Measurements from ENCODE around the gene FGF18. TPM values are rescaled to one million over a fixed set of nuclear protein-coding genes. Genes with fewer than 3 reads are reported as not detected.

Gene FGF18
- total RNA-seq, 4 donors from 2014 or later = 0.66 to 0.91 (median 0.86) TPM; not detected in 1

DNA sequence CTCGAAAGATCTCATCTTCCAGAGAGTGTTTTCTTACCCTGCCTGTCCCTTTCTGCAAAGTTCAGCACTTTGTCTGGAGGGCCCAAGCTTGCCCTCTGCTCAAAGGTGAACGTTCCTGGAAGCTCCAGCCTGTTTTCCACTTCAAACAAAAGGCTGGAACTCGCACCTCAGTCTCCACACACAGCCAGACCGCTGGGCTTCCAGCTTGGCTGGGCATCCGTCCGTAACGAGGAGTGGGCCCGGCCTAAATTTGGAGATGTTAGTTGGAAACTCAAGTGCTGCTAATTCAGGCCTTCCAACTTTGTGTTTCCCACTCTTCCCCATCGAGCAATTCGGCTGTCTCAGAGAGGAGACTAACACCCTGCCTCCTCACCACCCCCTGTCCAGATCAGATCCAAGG is 35.1 kb downstream of the FGF18 start:
- Histone ChIP-seq H3K4me3 (no peak overlapping the region), H3K36me3 (peaks cover 0 to 3% (median 0%) of the 10 kb centered on the region in 4 donors), H3K27me3 (peaks cover 0 to 25% (median 0%) of the 10 kb centered on the region in 4 donors), H3K9me3 (no peaks in the 10 kb centered on the region), H3K4me1 (peaks cover 0 to 21% (median 18%) of the 10 kb centered on the region in 4 donors), H3K27ac (replicated peaks in 1 of 4) (no peak overlapping the region)
- WGBS = 91% methylated on average over 10 of the region's 10 CpGs
- no peak for DNase-seq (ENCODE audit: extremely low spot score)
- intact Hi-C loops (cut with DNase I) = no loop called here
- TF ChIP-seq POLR2A (IDR thresholded peaks at IDR 0.05; ENCODE audit: low read depth) = no peak
- TF ChIP-seq EP300 (IDR thresholded peaks at IDR 0.05) = no peak
- TF ChIP-seq, protein P1, sequence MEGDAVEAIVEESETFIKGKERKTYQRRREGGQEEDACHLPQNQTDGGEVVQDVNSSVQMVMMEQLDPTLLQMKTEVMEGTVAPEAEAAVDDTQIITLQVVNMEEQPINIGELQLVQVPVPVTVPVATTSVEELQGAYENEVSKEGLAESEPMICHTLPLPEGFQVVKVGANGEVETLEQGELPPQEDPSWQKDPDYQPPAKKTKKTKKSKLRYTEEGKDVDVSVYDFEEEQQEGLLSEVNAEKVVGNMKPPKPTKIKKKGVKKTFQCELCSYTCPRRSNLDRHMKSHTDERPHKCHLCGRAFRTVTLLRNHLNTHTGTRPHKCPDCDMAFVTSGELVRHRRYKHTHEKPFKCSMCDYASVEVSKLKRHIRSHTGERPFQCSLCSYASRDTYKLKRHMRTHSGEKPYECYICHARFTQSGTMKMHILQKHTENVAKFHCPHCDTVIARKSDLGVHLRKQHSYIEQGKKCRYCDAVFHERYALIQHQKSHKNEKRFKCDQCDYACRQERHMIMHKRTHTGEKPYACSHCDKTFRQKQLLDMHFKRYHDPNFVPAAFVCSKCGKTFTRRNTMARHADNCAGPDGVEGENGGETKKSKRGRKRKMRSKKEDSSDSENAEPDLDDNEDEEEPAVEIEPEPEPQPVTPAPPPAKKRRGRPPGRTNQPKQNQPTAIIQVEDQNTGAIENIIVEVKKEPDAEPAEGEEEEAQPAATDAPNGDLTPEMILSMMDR (IDR thresholded peaks at IDR 0.05) = no peak
- no peak for TF ChIP-seq POLR2AphosphoS5 (IDR thresholded peaks at IDR 0.05)

DNA sequence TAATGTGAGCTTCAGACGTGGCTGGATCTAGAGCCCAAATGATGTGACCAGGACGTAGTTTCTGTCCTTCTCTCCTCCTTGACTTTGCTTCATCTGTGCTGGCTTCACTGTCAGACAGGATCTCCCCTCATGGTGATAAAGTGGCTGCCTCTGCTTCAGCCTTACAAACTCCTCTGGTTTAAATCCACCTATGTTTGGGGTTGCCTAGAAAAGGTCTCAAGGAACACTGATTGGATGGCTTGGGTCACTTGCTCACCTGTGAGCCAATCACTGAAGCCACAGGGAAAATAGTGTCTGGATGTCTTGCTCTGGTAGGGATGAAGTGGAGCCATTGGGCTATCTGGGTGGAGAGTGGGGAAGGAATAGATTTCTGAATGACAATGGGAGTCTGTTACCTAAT is 36.1 kb downstream of the FGF18 start:
- H3K27me3 ChIP-seq = peaks cover 0 to 23% (median 0%) of the 10 kb centered on the region in 4 donors
- H3K36me3 ChIP-seq = peaks cover 0 to 3% (median 0%) of the 10 kb centered on the region in 4 donors
- H3K9me3 ChIP-seq = no peaks in the 10 kb centered on the region
- H3K27ac ChIP-seq (replicated peaks in 1 of 4) = no peak overlapping the region
- H3K4me3 ChIP-seq = no peak overlapping the region
- intact Hi-C loops (cut with DNase I) = no loop called here
- DNase-seq (ENCODE audit: extremely low spot score) = no peak
- 91% methylated on average over 2 of the region's 2 CpGs for WGBS
- no peak for TF ChIP-seq EP300 (IDR thresholded peaks at IDR 0.05)
- no peak for TF ChIP-seq POLR2A (IDR thresholded peaks at IDR 0.05; ENCODE audit: low read depth)
- no peak for TF ChIP-seq POLR2AphosphoS5 (IDR thresholded peaks at IDR 0.05)
- TF ChIP-seq, protein P1 (IDR thresholded peaks at IDR 0.05) = no peak
- H3K4me1 ChIP-seq = peaks cover 0 to 11% (median 11%) of the 10 kb centered on the region in 4 donors

DNA sequence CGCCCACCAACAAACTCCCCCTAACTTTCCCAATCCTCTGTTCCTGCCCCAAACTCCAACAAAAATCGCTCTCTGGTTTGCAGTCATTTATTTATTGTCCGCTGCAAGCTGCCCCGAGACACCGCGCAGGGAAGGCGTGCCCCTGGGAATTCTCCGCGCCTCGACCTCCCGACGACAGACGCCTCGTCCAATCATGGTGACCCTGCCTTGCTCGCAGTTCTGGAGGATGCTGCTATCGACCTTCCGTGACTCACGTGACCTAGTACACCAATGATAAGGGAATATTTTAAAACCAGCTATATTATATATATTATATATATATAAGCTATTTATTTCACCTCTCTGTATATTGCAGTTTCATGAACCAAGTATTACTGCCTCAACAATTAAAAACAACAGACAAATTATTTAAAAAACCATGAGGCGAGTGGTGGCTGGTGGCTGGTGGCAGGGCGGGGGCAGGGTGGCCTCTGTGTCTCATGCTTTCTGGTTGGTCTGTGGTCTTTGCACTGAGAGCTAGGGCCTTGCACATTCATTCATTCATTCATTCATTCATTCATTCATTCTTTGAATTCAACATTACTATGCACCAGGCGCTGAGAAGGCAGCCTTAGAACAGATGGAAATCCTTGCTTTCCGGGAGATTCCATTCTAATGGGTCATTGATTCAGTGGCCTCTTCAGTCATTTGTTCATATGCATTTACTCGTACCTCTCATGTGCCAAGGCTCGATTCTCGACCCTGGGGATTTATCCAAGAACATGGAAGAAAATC is 37.9 kb downstream of the FGF18 start:
- TF ChIP-seq, protein P1 (IDR thresholded peaks at IDR 0.05) = no peak
- TF ChIP-seq EP300 (IDR thresholded peaks at IDR 0.05) (no peak), POLR2AphosphoS5 (IDR thresholded peaks at IDR 0.05) (no peak), POLR2A (IDR thresholded peaks at IDR 0.05; ENCODE audit: low read depth) (no peak)
- intact Hi-C loops (cut with DNase I) = no loop called here
- H3K27me3 ChIP-seq = peaks cover 0 to 6% (median 0%) of the 10 kb centered on the region in 4 donors
- 95% methylated on average over 25 of the region's 25 CpGs for WGBS
- H3K36me3 ChIP-seq = peaks cover 0 to 3% (median 0%) of the 10 kb centered on the region in 4 donors
- no peak overlapping the region for H3K27ac ChIP-seq (replicated peaks in 1 of 4)
- H3K4me3 ChIP-seq = no peak overlapping the region
- no peaks in the 10 kb centered on the region for H3K9me3 ChIP-seq
- DNase-seq (ENCODE audit: extremely low spot score) = no peak
- H3K4me1 ChIP-seq = no peaks in the 10 kb centered on the region

DNA sequence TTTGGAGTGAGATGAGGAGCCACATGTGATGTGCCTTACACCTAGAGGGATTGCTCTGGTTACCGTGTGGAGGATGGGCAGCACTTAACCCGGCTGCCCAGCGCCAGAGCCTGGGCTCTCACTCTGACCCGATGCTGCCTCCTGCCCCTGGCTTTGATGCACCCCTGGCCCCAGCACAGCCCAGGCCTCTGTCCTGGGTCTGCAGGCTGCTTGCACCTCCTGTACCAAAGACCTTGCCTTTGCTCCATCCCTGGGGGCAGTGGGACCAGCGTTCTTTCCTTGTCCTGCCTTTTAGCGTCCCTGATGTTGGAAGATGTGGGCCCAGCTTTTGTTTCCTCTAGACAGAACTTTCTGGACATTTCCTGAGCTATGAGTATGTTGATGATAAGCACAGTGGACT is 40.4 kb downstream of the FGF18 start:
- Histone ChIP-seq H3K36me3 (peaks cover 0 to 3% (median 0%) of the 10 kb centered on the region in 4 donors), H3K4me1 (no peaks in the 10 kb centered on the region), H3K27ac (replicated peaks in 1 of 4) (no peak overlapping the region), H3K9me3 (no peaks in the 10 kb centered on the region), H3K27me3 (peaks cover 0 to 4% (median 0%) of the 10 kb centered on the region in 4 donors), H3K4me3 (no peak overlapping the region)
- TF ChIP-seq, protein P1 (IDR thresholded peaks at IDR 0.05) = no peak
- TF ChIP-seq POLR2A (IDR thresholded peaks at IDR 0.05; ENCODE audit: low read depth) = no peak
- no peak for TF ChIP-seq EP300 (IDR thresholded peaks at IDR 0.05)
- no peak for TF ChIP-seq POLR2AphosphoS5 (IDR thresholded peaks at IDR 0.05)
- intact Hi-C loops (cut with DNase I) = no loop called here
- DNase-seq (ENCODE audit: extremely low spot score) = no peak
- WGBS = 86% methylated on average over 6 of the region's 6 CpGs
